ENCODE results near the gene C2CD3.
"Not testable (repeated sequence)": the region's sequence is repeated elsewhere in the genome, so short reads cannot be mapped to it uniquely, and the experiment has no call there.

Gene C2CD3

GRCh38 chr11:73998846-73999575, 171.8 kb downstream of the C2CD3 start:
- no peak for DNase-seq

- DNase-seq, result no peak
These were observed 173.6 kb downstream of the C2CD3 start for GRCh38 chr11:73997120-73997770.

GRCh38 chr11:73996161-73996747, 174.5 kb downstream of the C2CD3 start:
- no peak for DNase-seq

- no peak for DNase-seq
These were observed 175.1 kb downstream of the C2CD3 start for GRCh38 chr11:73995731-73996130.

GRCh38 chr11:73995247-73995646, 175.6 kb downstream of the C2CD3 start:
- DNase-seq, result no peak

GRCh38 chr11:73991471-73992006, 179.3 kb downstream of the C2CD3 start:
- no peak for DNase-seq

- no peak for DNase-seq
These were observed 180.1 kb downstream of the C2CD3 start for GRCh38 chr11:73990730-73991129.

GRCh38 chr11:73989156-73989555, 181.6 kb downstream of the C2CD3 start:
- DNase-seq, result no peak

- DNase-seq, result no peak
These were observed 182.6 kb downstream of the C2CD3 start for GRCh38 chr11:73988227-73988626.

- DNase-seq, result not testable (repeated sequence)
These were observed 185.1 kb downstream of the C2CD3 start for GRCh38 chr11:73985661-73986060.

- DNase-seq, result no peak
These were observed 186.9 kb downstream of the C2CD3 start for GRCh38 chr11:73983741-73984538.

- DNase-seq, result peak; percentile 92
These were observed 187.6 kb downstream of the C2CD3 start for GRCh38 chr11:73982990-73983740.

- peak; percentile 40 for DNase-seq
These were observed 188.2 kb downstream of the C2CD3 start, which contains the start of gene UCP2 for GRCh38 chr11:73982595-73982989. Gene UCP2 (minus strand): TSS chr11:73982843. CDS start chr11:73978378, 4,465 bp downstream.

GRCh38 chr11:73981051-73981805, 189.6 kb downstream of the C2CD3 start:
- DNase-seq, result no peak

- DNase-seq, result peak; percentile 70
These were observed 190.5 kb downstream of the C2CD3 start for GRCh38 chr11:73980001-73980961.

- DNase-seq, result no peak
These were observed 192.2 kb downstream of the C2CD3 start for GRCh38 chr11:73978576-73979086.

GRCh38 chr11:73977856-73978519, 192.8 kb downstream of the C2CD3 start:
- DNase-seq, result no peak

- DNase-seq, result no peak
These were observed 194.2 kb downstream of the C2CD3 start for GRCh38 chr11:73976451-73977151.

GRCh38 chr11:73975479-73975757, 195.4 kb downstream of the C2CD3 start:
- no peak for DNase-seq
